Measurements from ENCODE around the gene XXYLT1. TPM values are rescaled to one million over a fixed set of nuclear protein-coding genes. Genes with fewer than 3 reads are reported as not detected.

The XXYLT1 gene
- total and polyA plus RNA-seq, 9 of the 15 experiments (the other 6 are each of a cell fraction or from before 2014, with no cell fraction given): 1.9 to 18.9 (median 15.0) TPM

DNA sequence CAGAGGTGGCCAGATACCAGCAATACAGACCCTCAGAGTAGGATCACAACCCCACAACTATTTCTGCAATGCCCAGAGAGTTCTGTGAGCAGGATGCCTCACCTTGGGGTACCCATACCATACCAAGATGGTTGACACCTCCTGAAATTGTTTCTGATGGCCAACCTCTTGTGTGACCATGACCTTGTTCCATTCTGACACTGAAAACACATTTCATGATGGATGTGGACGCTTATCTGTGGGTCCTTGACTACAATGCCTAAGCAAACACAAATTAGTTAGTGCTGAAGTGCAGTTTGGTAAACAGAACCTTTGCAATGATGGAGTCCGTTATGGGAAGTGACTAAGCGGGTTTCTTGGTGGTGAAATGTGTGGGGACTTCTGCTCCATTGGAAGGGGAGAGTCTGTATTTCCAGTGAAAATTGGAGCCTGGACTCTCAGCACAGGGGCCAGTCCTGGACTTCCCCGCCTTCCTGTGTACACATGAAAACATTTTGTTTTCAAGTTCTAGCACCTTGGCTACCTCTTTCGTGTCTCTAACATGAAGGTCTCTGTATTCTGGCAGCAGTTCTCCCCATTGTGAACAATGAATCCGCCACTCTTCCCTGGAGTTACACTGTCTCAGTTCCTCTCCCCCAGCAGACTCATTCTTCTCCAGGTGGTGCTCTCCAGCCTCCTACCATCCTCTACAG lies 106.2 kb downstream of the XXYLT1 start (continued):
- TF ChIP-seq, protein P1, sequence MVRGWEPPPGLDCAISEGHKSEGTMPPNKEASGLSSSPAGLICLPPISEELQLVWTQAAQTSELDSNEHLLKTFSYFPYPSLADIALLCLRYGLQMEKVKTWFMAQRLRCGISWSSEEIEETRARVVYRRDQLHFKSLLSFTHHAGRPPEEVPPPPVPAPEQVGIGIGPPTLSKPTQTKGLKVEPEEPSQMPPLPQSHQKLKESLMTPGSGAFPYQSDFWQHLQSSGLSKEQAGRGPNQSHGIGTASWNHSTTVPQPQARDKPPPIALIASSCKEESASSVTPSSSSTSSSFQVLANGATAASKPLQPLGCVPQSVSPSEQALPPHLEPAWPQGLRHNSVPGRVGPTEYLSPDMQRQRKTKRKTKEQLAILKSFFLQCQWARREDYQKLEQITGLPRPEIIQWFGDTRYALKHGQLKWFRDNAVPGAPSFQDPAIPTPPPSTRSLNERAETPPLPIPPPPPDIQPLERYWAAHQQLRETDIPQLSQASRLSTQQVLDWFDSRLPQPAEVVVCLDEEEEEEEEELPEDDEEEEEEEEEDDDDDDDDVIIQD (CRISPR knock-in tag; IDR thresholded peaks at IDR 0.05): no peak
- TF ChIP-seq, protein P2, sequence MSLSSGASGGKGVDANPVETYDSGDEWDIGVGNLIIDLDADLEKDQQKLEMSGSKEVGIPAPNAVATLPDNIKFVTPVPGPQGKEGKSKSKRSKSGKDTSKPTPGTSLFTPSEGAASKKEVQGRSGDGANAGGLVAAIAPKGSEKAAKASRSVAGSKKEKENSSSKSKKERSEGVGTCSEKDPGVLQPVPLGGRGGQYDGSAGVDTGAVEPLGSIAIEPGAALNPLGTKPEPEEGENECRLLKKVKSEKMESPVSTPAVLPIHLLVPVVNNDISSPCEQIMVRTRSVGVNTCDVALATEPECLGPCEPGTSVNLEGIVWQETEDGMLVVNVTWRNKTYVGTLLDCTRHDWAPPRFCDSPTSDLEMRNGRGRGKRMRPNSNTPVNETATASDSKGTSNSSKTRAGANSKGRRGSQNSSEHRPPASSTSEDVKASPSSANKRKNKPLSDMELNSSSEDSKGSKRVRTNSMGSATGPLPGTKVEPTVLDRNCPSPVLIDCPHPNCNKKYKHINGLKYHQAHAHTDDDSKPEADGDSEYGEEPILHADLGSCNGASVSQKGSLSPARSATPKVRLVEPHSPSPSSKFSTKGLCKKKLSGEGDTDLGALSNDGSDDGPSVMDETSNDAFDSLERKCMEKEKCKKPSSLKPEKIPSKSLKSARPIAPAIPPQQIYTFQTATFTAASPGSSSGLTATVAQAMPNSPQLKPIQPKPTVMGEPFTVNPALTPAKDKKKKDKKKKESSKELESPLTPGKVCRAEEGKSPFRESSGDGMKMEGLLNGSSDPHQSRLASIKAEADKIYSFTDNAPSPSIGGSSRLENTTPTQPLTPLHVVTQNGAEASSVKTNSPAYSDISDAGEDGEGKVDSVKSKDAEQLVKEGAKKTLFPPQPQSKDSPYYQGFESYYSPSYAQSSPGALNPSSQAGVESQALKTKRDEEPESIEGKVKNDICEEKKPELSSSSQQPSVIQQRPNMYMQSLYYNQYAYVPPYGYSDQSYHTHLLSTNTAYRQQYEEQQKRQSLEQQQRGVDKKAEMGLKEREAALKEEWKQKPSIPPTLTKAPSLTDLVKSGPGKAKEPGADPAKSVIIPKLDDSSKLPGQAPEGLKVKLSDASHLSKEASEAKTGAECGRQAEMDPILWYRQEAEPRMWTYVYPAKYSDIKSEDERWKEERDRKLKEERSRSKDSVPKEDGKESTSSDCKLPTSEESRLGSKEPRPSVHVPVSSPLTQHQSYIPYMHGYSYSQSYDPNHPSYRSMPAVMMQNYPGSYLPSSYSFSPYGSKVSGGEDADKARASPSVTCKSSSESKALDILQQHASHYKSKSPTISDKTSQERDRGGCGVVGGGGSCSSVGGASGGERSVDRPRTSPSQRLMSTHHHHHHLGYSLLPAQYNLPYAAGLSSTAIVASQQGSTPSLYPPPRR (CRISPR knock-in tag; IDR thresholded peaks at IDR 0.05; ENCODE audit: borderline replicate concordance): no peak
- TF ChIP-seq TRIM28 (IDR thresholded peaks at IDR 0.05) (no peak), ZNF398 (CRISPR knock-in tag; IDR thresholded peaks at IDR 0.05) (no peak), ZKSCAN8 (CRISPR knock-in tag; IDR thresholded peaks at IDR 0.05) (peak; percentile 73), ZNF12 (CRISPR knock-in tag; IDR thresholded peaks at IDR 0.05) (no peak), HDAC6 (IDR thresholded peaks at IDR 0.05; ENCODE audit: low read depth, low read length) (no peak), MCM2 (IDR thresholded peaks at IDR 0.05; ENCODE audit: low read depth) (no peak), ZNF75A (CRISPR knock-in tag; IDR thresholded peaks at IDR 0.05) (no peak), POLR2AphosphoS5 (IDR thresholded peaks at IDR 0.05; ENCODE audit: control insufficient read depth, insufficient read depth, low read depth, low read length) (no peak), ZNF146 (CRISPR knock-in tag; IDR thresholded peaks at IDR 0.05; ENCODE audit: unreplicated experiment) (no peak), BRCA1 (IDR thresholded peaks at IDR 0.05) (no peak), BRCA1 (CRISPR knock-in tag; IDR thresholded peaks at IDR 0.05) (no peak), ERF (CRISPR knock-in tag; IDR thresholded peaks at IDR 0.05) (no peak), PYGO2 (tag; IDR thresholded peaks at IDR 0.05) (no peak), TAF7 (tag; IDR thresholded peaks at IDR 0.05) (no peak)
- TF ChIP-seq, protein P3, sequence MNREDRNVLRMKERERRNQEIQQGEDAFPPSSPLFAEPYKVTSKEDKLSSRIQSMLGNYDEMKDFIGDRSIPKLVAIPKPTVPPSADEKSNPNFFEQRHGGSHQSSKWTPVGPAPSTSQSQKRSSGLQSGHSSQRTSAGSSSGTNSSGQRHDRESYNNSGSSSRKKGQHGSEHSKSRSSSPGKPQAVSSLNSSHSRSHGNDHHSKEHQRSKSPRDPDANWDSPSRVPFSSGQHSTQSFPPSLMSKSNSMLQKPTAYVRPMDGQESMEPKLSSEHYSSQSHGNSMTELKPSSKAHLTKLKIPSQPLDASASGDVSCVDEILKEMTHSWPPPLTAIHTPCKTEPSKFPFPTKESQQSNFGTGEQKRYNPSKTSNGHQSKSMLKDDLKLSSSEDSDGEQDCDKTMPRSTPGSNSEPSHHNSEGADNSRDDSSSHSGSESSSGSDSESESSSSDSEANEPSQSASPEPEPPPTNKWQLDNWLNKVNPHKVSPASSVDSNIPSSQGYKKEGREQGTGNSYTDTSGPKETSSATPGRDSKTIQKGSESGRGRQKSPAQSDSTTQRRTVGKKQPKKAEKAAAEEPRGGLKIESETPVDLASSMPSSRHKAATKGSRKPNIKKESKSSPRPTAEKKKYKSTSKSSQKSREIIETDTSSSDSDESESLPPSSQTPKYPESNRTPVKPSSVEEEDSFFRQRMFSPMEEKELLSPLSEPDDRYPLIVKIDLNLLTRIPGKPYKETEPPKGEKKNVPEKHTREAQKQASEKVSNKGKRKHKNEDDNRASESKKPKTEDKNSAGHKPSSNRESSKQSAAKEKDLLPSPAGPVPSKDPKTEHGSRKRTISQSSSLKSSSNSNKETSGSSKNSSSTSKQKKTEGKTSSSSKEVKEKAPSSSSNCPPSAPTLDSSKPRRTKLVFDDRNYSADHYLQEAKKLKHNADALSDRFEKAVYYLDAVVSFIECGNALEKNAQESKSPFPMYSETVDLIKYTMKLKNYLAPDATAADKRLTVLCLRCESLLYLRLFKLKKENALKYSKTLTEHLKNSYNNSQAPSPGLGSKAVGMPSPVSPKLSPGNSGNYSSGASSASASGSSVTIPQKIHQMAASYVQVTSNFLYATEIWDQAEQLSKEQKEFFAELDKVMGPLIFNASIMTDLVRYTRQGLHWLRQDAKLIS (CRISPR knock-in tag; IDR thresholded peaks at IDR 0.05): no peak

Measured in K562 (cell line).